IMR-90 (cell line): Measurements from ENCODE around the gene SCYGR5. TPM values are rescaled to one million over a fixed set of nuclear protein-coding genes. Genes with fewer than 3 reads are reported as not detected.

ENCODE experiments used
- ATAC-seq: fragments of 200-7000 bp; cut with Tn5 transposase; 2 replicates; pipeline ENCODE4 v1.9.1; 2020; ENCODE audit warnings: low read depth, mild to moderate bottlenecking, moderate library complexity
- BruUV-seq: library from RNA; stranded (reverse); fragments of 400-500 nt; replicated peaks from 2 replicates; lab custom pipeline; 2021; lab: Mats Ljungman, UMichigan
- CTCF ChIA-PET: fragments of 300-600 bp; formaldehyde crosslinking; extraction: SDS; loops from one replicate; lab custom pipeline; 2021; ENCODE audit warnings: antibody characterized with exemption; lab: Yijun Ruan, JAX
- POLR2A ChIA-PET: fragments of 300-600 bp; sonication (Branson Sonifier 250); formaldehyde crosslinking; loops from one replicate; lab custom pipeline; 2022; ENCODE audit warnings: antibody characterized with exemption; ENCODE audit not compliant: unreplicated experiment; lab: Charles Lee
- DNase-seq: peaks from one replicate; pipeline ENCODE4 v3.0.0; 2013
- H2AFZ ChIP-seq: replicated peaks from 2 replicates; pipeline ENCODE3; 2013; ENCODE audit warnings: low read length, mild to moderate bottlenecking; ENCODE audit not compliant: poor library complexity
- H2AK5ac ChIP-seq: 2 replicates; pipeline ENCODE4 v1.6.1; 2013; ENCODE audit warnings: low read depth, low read length, inconsistent platforms
- H2AK9ac ChIP-seq: replicated peaks from 2 replicates; pipeline ENCODE3; 2013; ENCODE audit warnings: mild to moderate bottlenecking, low read depth, low read length, moderate library complexity; ENCODE audit not compliant: poor library complexity
- H2BK120ac ChIP-seq: 2 replicates; pipeline ENCODE4 v1.6.1; 2013; ENCODE audit warnings: low read depth, low read length, inconsistent platforms
- H2BK15ac ChIP-seq: 3 replicates; pipeline ENCODE4 v1.6.1; 2013; ENCODE audit warnings: low read depth, low read length, inconsistent platforms
- H2BK20ac ChIP-seq: 2 replicates; pipeline ENCODE4 v1.6.1; 2013; ENCODE audit warnings: low read depth, mild to moderate bottlenecking, inconsistent platforms, low read length, moderate library complexity
- H2BK5ac ChIP-seq: 2 replicates; pipeline ENCODE4 v1.6.1; 2013; ENCODE audit warnings: mild to moderate bottlenecking, low read depth, low read length, inconsistent platforms; ENCODE audit not compliant: poor library complexity, severe bottlenecking
- H3K14ac ChIP-seq: replicated peaks from 2 replicates; pipeline ENCODE4 v1.6.1; 2013; ENCODE audit warnings: low read depth, low read length, inconsistent platforms
- H3K18ac ChIP-seq: 2 replicates; pipeline ENCODE4 v1.6.1; 2013; ENCODE audit warnings: low read depth, low read length, control low read depth
- H3K23ac ChIP-seq: 2 replicates; pipeline ENCODE4 v1.6.1; 2013; ENCODE audit warnings: low read depth, low read length, inconsistent platforms
- H3K27ac ChIP-seq: 2 replicates; pipeline ENCODE4 v1.5.1; 2013; ENCODE audit warnings: mild to moderate bottlenecking, control low read depth, low read length; ENCODE audit not compliant: insufficient read depth
- H3K27me3 ChIP-seq: 2 replicates; pipeline ENCODE4 v1.6.1; 2013; ENCODE audit warnings: low read length; ENCODE audit not compliant: control insufficient read depth, insufficient read depth
- H3K36me3 ChIP-seq: 2 replicates; pipeline ENCODE4 v1.6.1; 2013; ENCODE audit warnings: low read length, mixed read lengths; ENCODE audit not compliant: control insufficient read depth, insufficient read depth
- H3K4ac ChIP-seq: 2 replicates; pipeline ENCODE4 v1.6.1; 2013; ENCODE audit warnings: low read depth, low read length, inconsistent platforms
- H3K4me1 ChIP-seq: 2 replicates; pipeline ENCODE4 v1.6.1; 2013; ENCODE audit warnings: low read length, mixed read lengths; ENCODE audit not compliant: control insufficient read depth, insufficient read depth
- H3K4me2 ChIP-seq: 2 replicates; pipeline ENCODE4 v1.6.1; 2013; ENCODE audit warnings: low read depth, mild to moderate bottlenecking, control low read depth, low read length, moderate library complexity
- H3K4me3 ChIP-seq: 2 replicates; pipeline ENCODE4 v1.5.1; 2013; ENCODE audit warnings: low read depth, mild to moderate bottlenecking, control low read depth, low read length, moderate library complexity; ENCODE audit not compliant: insufficient read depth
- H3K56ac ChIP-seq: 2 replicates; pipeline ENCODE4 v1.6.1; 2013; ENCODE audit warnings: low read length, inconsistent platforms; ENCODE audit not compliant: insufficient read depth; ENCODE audit errors: extremely low read depth
- H3K79me1 ChIP-seq, 2 experiments: 2 replicates each; pipeline ENCODE4 v1.6.1; 2013; ENCODE audit warnings: low read length in 2 of 2, inconsistent platforms in 1 of 2, low read depth in 1 of 2
- H3K9ac ChIP-seq: 2 replicates; pipeline ENCODE4 v1.6.1; 2013; ENCODE audit warnings: low read depth, low read length, control low read depth
- H3K9me1 ChIP-seq: 2 replicates; pipeline ENCODE4 v1.6.1; 2013; ENCODE audit warnings: low read length, inconsistent platforms; ENCODE audit not compliant: insufficient read depth
- H3K9me3 ChIP-seq: 2 replicates; pipeline ENCODE4 v1.6.1; 2013; ENCODE audit warnings: low read length; ENCODE audit not compliant: control insufficient read depth, insufficient read depth
- H4K20me1 ChIP-seq: 2 replicates; pipeline ENCODE4 v1.6.1; 2013; ENCODE audit warnings: low read length, inconsistent platforms; ENCODE audit not compliant: insufficient read depth
- H4K5ac ChIP-seq: 2 replicates; pipeline ENCODE4 v1.6.1; 2013; ENCODE audit warnings: mild to moderate bottlenecking, low read depth, low read length, control low read depth
- H4K8ac ChIP-seq, 2 experiments: 2 replicates each; pipeline ENCODE4 v1.6.1; 2013; ENCODE audit warnings: low read depth in 2 of 2, low read length in 2 of 2, control low read depth in 1 of 2, inconsistent platforms in 1 of 2
- H4K91ac ChIP-seq: 2 replicates; pipeline ENCODE4 v1.6.1; 2013; ENCODE audit warnings: low read depth, low read length, inconsistent platforms; ENCODE audit not compliant: insufficient read depth
- ELK1 ChIP-seq: fragments of 150-350 bp; IDR thresholded peaks from 2 replicates; pipeline ENCODE4 v1.6.1; 2016; ENCODE audit warnings: low read depth, mild to moderate bottlenecking, low read length, moderate library complexity, borderline replicate concordance
- MAFK ChIP-seq: IDR thresholded peaks from 2 replicates; pipeline ENCODE4 v1.6.1; 2012; ENCODE audit warnings: low read depth, low read length, improper control_type of control experiment
- NFE2L2 ChIP-seq: fragments of 150-350 bp; IDR thresholded peaks from 2 replicates; pipeline ENCODE4 v1.6.1; 2016; ENCODE audit warnings: low read depth, mild to moderate bottlenecking, low read length
- POLR2A ChIP-seq: IDR thresholded peaks from 2 replicates; pipeline ENCODE4 v1.6.1; 2012; ENCODE audit warnings: mild to moderate bottlenecking, low read depth, low read length
- WGBS, 2 experiments: methylation state at CpG; one replicate each; pipeline versions ENCODE4 v1.1.5 to v1.1.7; 2013; ENCODE audit warnings: missing lambda C conversion rate in 2 of 2; ENCODE audit not compliant: insufficient read length in 1 of 2; ENCODE audit errors: extremely low coverage in 2 of 2; 5-methylcytosine and 5-hydroxymethylcytosine counted together
- dilution Hi-C: fragments of 300-500 bp; cut with HindIII; formaldehyde crosslinking; loops from one replicate; pipeline ENCODE4 v1.14.3; 2018; ENCODE audit warnings: low sequenced_read_pairs; ENCODE audit not compliant: unreplicated experiment
- in situ Hi-C: fragments of 300-500 bp; cut with MboI; formaldehyde crosslinking; loops from 3 replicates; pipeline ENCODE4 v1.14.3; 2019; ENCODE audit warnings: low sequenced_read_pairs, inconsistent platforms, mixed read lengths
- intact Hi-C: fragments of 100-400 bp; cut with micrococcal nuclease; formaldehyde crosslinking; loops from 2 replicates; pipeline ENCODE4 v1.10.0; 2022
- polyA plus RNA-seq, 3 experiments: library from polyadenylated mRNA; depleted of rRNA; stranded (reverse); fragments of >200 nt; gene quantifications; 2 replicates each; pipeline ENCODE4 v1.2.3, GENCODE V29; 2012; ENCODE audit warnings: low replicate concordance in 1 of 3
- total RNA-seq: library from RNA; depleted of rRNA; stranded (reverse); fragments of >200 nt; gene quantifications from 2 replicates; pipeline ENCODE4 v1.2.3, GENCODE V29; 2012

The SCYGR5 gene
- total and polyA plus RNA-seq, 2 of the 4 experiments (the other 2 are of a cell fraction): not detected

GRCh38 chr2:227661025-227661649, 5.5 kb upstream of the SCYGR5 start:
- H3K23ac ChIP-seq: no peak overlapping the region
- ATAC-seq (no peak), DNase-seq (no peak)
- no peak overlapping the region for H3K4me3 ChIP-seq
- no peaks in the 10 kb centered on the region for H3K4me1 ChIP-seq
- intact Hi-C loops: no loop called here
- no peak overlapping the region for H2AK9ac ChIP-seq
- H2BK120ac ChIP-seq: no peak overlapping the region
- H2BK15ac ChIP-seq: no peak overlapping the region
- H3K14ac ChIP-seq: no peak overlapping the region
- WGBS, 2 experiments: no CpG with 5 or more reads among the region's 7 CpGs
- in situ Hi-C loops: loop anchor here (10.0 kb wide), 1 partner anchor 224 kb away; no protein-coding TSS in a partner anchor
- H3K9me1 ChIP-seq: no peaks in the 10 kb centered on the region
- H3K27me3 ChIP-seq: peaks cover 4% of the 10 kb centered on the region
- H4K5ac ChIP-seq: no peak overlapping the region
- H3K9ac ChIP-seq: no peak overlapping the region
- TF ChIP-seq ELK1: no peak
- no peak for TF ChIP-seq POLR2A
- TF ChIP-seq MAFK: no peak
- no peak for TF ChIP-seq NFE2L2
- dilution Hi-C loops: no loop called here
- no peak overlapping the region for H3K4ac ChIP-seq
- no peak overlapping the region for H3K27ac ChIP-seq
- no peak overlapping the region for H4K8ac ChIP-seq
- no peaks in the 10 kb centered on the region for H3K79me1 ChIP-seq
- H3K36me3 ChIP-seq: no peaks in the 10 kb centered on the region
- H2BK5ac ChIP-seq: no peak overlapping the region
- H3K9me3 ChIP-seq: no peaks in the 10 kb centered on the region
- no peak overlapping the region for H3K4me2 ChIP-seq
- ChIA-PET POLR2A (no interaction called here), CTCF (no interaction called here)
- H2AFZ ChIP-seq: peak overlapping the region; percentile 37
- H4K20me1 ChIP-seq: no peaks in the 10 kb centered on the region
- no peak overlapping the region for H2BK20ac ChIP-seq
- no peak overlapping the region for H3K18ac ChIP-seq
- no peak overlapping the region for H3K56ac ChIP-seq
- no peak overlapping the region for H4K91ac ChIP-seq
- no TSS peak for BruUV-seq
- H2AK5ac ChIP-seq: no peak overlapping the region
